IPS DF 6.9 (cell line): ENCODE results near the gene CDH24.
"Not testable (repeated sequence)": the region's sequence is repeated elsewhere in the genome, so short reads cannot be mapped to it uniquely, and the experiment has no call there.

ENCODE experiments used
- DNase-seq: peaks from one replicate; pipeline ENCODE4 v3.0.0-alpha.2; 2013; ENCODE audit warnings: low read depth, low spot score
- H3K27ac ChIP-seq: one replicate; pipeline ENCODE4 v1.5.1; 2013; ENCODE audit warnings: low read length, control low read depth
- H3K27me3 ChIP-seq: 2 replicates; pipeline ENCODE4 v1.6.1; 2013; ENCODE audit warnings: mild to moderate bottlenecking, low read length; ENCODE audit not compliant: control insufficient read depth, insufficient read depth
- H3K36me3 ChIP-seq: 2 replicates; pipeline ENCODE4 v1.6.1; 2013; ENCODE audit warnings: low read length; ENCODE audit not compliant: control insufficient read depth, insufficient read depth
- H3K4me1 ChIP-seq: 2 replicates; pipeline ENCODE4 v1.6.1; 2013; ENCODE audit warnings: low read length; ENCODE audit not compliant: control insufficient read depth, insufficient read depth
- H3K4me3 ChIP-seq: 2 replicates; pipeline ENCODE4 v1.5.1; 2013; ENCODE audit warnings: mild to moderate bottlenecking, low read length
- H3K9me3 ChIP-seq: 2 replicates; pipeline ENCODE4 v1.6.1; 2013; ENCODE audit warnings: low read length, inconsistent platforms; ENCODE audit not compliant: control insufficient read depth, insufficient read depth
- WGBS: extraction: QIAGEN DNeasy Blood & Tissue Kit; methylation state at CpG from one replicate; pipeline ENCODE4 v1.1.7; 2013; ENCODE audit warnings: mixed read lengths, missing lambda C conversion rate; ENCODE audit not compliant: insufficient read length, insufficient coverage; 5-methylcytosine and 5-hydroxymethylcytosine counted together

The CDH24 gene

GRCh38 chr14:23017091-23017490 is 40.2 kb downstream of the CDH24 start:
- H3K27me3 ChIP-seq: no peaks in the 10 kb centered on the region
- no peak overlapping the region for H3K27ac ChIP-seq
- no peaks in the 10 kb centered on the region for H3K9me3 ChIP-seq
- H3K36me3 ChIP-seq: no peaks in the 10 kb centered on the region
- no peaks in the 10 kb centered on the region for H3K4me1 ChIP-seq
- no peak overlapping the region for H3K4me3 ChIP-seq
- no CpG with 5 or more reads among the region's 5 CpGs for WGBS
- no peak for DNase-seq

GRCh38 chr14:23015618-23016017 is 41.7 kb downstream of the CDH24 start:
- Histone ChIP-seq H3K4me3 (no peak overlapping the region), H3K9me3 (no peaks in the 10 kb centered on the region), H3K4me1 (no peaks in the 10 kb centered on the region), H3K27ac (no peak overlapping the region), H3K36me3 (no peaks in the 10 kb centered on the region), H3K27me3 (no peaks in the 10 kb centered on the region)
- no CpG with 5 or more reads among the region's 4 CpGs for WGBS
- DNase-seq: no peak

GRCh38 chr14:23013749-23014054 is 43.6 kb downstream of the CDH24 start:
- not testable (repeated sequence) for H3K27ac ChIP-seq, H3K4me1 ChIP-seq, H3K27me3 ChIP-seq, H3K36me3 ChIP-seq, DNase-seq, H3K9me3 ChIP-seq, H3K4me3 ChIP-seq
- no CpG with 5 or more reads among the region's 5 CpGs for WGBS

- DNase-seq: no peak
- Histone ChIP-seq H3K4me1 (no peaks in the 10 kb centered on the region), H3K27ac (no peak overlapping the region), H3K9me3 (no peaks in the 10 kb centered on the region), H3K27me3 (no peaks in the 10 kb centered on the region), H3K36me3 (no peaks in the 10 kb centered on the region), H3K4me3 (no peak overlapping the region)
- no CpG with 5 or more reads among the region's 6 CpGs for WGBS
These were observed 44.1 kb downstream of the CDH24 start for GRCh38 chr14:23013054-23013748.

- no peak for DNase-seq
- no peaks in the 10 kb centered on the region for H3K36me3 ChIP-seq
- no peaks in the 10 kb centered on the region; the same call in 1 of the 2 replicates for H3K4me1 ChIP-seq
- H3K27me3 ChIP-seq: no peaks in the 10 kb centered on the region
- no peaks in the 10 kb centered on the region for H3K9me3 ChIP-seq
- WGBS: no CpG with 5 or more reads among the region's 40 CpGs
- H3K27ac ChIP-seq: no peak within 1 kb of the TSS
- H3K4me3 ChIP-seq: peak within 1 kb of the TSS; percentile 28; the same call in 1 of the 2 replicates
These were observed 47.2 kb downstream of the CDH24 start, which contains the start of gene C14orf93 for GRCh38 chr14:23009939-23010726. C14orf93 (minus strand) TSS chr14:23010143; CDS start chr14:22999023, 11,120 bp downstream.

- Histone ChIP-seq H3K36me3 (no peaks in the 10 kb centered on the region), H3K9me3 (no peaks in the 10 kb centered on the region), H3K4me3 (no peak overlapping the region), H3K27ac (no peak overlapping the region), H3K4me1 (no peaks in the 10 kb centered on the region; the same call in 1 of the 2 replicates), H3K27me3 (no peaks in the 10 kb centered on the region)
- WGBS: no CpG with 5 or more reads among the region's 8 CpGs
- DNase-seq: no peak
These were observed 47.8 kb downstream of the CDH24 start for GRCh38 chr14:23009483-23009938.

- no CpG with 5 or more reads among the region's 3 CpGs for WGBS
- Histone ChIP-seq H3K4me3 (no peak overlapping the region), H3K27ac (no peak overlapping the region), H3K36me3 (no peaks in the 10 kb centered on the region), H3K9me3 (no peaks in the 10 kb centered on the region), H3K27me3 (no peaks in the 10 kb centered on the region), H3K4me1 (no peaks in the 10 kb centered on the region; the same call in 1 of the 2 replicates)
- no peak for DNase-seq
These were observed 48.5 kb downstream of the CDH24 start for GRCh38 chr14:23008831-23009230.

- H3K36me3 ChIP-seq: no peaks in the 10 kb centered on the region
- H3K27ac ChIP-seq: no peak overlapping the region
- H3K4me3 ChIP-seq: peak overlapping the region; percentile 64
- H3K27me3 ChIP-seq: no peaks in the 10 kb centered on the region
- peak; percentile 96 for DNase-seq
- no CpG with 5 or more reads among the region's 62 CpGs for WGBS
- H3K4me1 ChIP-seq: no peaks in the 10 kb centered on the region; the same call in 1 of the 2 replicates
- H3K9me3 ChIP-seq: no peaks in the 10 kb centered on the region
These were observed 50.5 kb downstream of the CDH24 start for GRCh38 chr14:23006544-23007419.

GRCh38 chr14:23006188-23006534 is 51.2 kb downstream of the CDH24 start:
- Histone ChIP-seq H3K36me3 (no peaks in the 10 kb centered on the region), H3K4me3 (no peak overlapping the region), H3K27ac (no peak overlapping the region), H3K4me1 (no peaks in the 10 kb centered on the region; the same call in 1 of the 2 replicates), H3K9me3 (no peaks in the 10 kb centered on the region), H3K27me3 (no peaks in the 10 kb centered on the region)
- no peak for DNase-seq
- WGBS: no CpG with 5 or more reads among the region's 5 CpGs
